ENCODE data around the gene OSBPL6. TPM values are rescaled to one million over a fixed set of nuclear protein-coding genes. Genes with fewer than 3 reads are reported as not detected.
"Not testable (repeated sequence)": the region's sequence is repeated elsewhere in the genome, so short reads cannot be mapped to it uniquely, and the experiment has no call there.

OSBPL6 gene
- total RNA-seq, 1 experiment from 2014 or later, result 4.5 TPM

DNA sequence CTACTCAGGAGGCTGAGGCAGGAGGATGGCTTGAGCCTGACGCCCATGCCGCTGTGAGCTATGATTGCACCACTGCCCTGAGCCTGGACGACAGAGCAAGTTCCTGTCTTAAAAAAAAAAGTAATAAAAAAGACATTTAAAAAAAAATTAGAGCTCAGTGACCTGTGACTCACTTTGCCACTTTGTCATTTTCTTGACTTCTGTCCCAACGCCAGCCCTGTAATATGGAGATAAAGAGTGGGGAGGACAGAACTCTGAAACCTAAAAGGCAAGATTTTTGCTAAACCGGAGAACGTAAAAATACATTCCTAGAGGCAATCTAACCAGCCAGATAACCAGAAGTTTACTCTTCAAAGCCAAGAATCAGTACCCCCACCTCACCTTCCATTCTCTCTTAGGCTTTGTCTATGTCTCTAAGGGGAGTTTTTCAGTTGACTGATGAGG, 207.7 kb downstream of the OSBPL6 start:
- DNase-seq (ENCODE audit: low read depth), result no peak

DNA sequence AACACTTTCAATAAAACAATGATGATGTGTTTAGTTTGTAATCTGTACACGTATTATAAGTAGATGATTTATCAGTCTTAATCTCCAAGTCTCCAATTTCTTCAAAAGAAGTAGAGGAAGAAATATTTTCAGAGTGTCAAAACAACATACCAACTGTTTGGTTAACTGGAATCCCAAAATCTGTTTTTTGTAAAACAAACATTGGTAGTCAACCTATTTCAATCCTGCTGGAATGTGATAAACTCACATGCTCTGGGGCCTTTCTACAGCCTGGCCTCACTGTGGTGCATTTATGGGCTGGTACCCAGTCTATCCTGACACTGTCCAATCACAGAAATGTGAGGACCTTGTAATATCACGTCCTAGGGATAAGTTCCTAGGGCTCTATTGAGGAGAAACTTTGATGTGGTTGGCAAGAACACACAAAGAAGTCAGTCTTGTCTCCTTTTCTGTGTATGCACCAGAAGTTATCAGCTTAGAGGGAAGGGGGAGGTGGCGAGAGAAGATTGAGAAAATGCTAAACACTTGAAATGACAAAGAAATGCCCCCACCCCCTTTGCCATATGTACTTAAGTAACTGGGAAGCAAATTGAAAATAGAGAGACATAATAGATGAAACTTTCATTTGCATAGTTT, 209.5 kb downstream of the OSBPL6 start:
- DNase-seq (ENCODE audit: low read depth), result no peak

DNA sequence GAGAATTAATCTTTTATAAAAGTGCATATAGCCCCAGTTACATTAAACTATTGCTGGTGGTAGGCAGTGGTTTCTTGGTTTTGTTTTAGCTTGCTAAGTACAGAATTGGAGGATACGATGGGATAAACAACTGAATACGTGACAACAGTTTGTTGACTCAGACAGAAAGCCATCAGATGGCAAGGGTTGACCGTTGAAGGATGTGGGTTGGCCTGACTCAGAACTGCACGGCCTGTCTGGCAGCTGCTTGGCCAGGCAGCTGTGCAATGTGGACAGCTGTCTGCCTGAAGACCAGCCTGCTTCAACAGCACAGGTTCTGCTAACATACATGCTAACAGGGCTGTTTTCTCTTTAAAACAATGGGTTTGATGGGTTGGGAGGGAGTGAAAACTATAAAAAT, 210.1 kb downstream of the OSBPL6 start:
- DNase-seq (ENCODE audit: low read depth), result peak; percentile 79

DNA sequence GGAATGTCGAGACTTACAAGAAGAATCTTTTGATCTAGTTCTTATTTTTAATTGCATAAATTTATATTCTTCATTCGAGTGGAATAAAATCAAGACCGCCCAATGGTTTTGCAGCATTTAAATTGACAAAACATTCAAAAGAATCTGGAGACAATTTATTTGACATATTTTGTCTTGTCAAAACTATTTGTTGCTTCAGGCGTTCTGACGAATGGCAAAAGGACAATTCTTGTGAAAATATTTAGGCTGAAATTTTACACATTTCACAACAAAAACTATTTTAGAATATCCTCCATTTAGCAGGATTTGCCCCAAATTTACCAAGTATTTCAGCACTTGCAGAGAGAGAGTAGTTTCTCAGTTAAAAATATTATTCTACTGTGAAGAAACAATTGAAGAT, 214.9 kb downstream of the OSBPL6 start:
- no peak for DNase-seq (ENCODE audit: low read depth)

DNA sequence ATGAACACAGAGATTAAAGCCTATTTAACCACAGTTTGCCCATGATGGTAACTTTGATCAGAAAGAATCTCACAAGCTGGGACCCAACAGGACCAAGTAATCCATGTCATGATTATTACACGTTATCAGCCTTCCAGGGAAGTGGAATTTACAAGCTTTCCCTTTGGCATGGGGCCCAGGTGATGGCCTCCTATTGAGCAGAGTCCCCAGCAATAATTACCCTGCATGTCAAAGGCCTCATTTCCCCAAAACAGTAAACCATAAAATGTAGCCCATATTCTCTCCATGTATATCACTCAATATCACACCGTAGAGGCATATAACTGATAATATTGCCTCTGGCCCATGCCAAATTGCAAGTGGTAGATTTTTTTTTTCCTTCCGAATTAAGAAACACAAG, 217.7 kb downstream of the OSBPL6 start:
- DNase-seq (ENCODE audit: low read depth), result no peak

DNA sequence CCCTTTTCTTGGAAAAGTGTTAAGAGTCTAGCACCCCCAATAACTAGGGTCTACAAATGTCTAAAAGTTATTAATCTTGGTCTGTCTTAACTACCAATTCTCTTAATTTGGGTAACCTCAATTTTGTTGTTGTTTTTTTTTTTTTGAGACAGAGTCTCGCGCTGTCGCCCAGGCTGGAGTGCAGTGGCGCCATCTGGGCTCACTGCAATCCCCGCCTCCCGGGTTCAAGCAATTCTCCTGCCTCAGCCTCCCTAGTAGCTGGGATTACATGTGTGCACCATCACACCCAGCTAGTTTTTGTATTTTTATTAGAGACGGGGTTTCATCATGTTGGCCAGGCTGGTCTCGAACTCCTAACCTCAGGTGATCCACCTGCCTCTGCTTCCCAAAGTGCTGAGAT, 218.1 kb downstream of the OSBPL6 start:
- DNase-seq (ENCODE audit: low read depth), result not testable (repeated sequence)

GRCh38 chr2:178413472-178414265, 219.4 kb downstream of the OSBPL6 start:
- peak; percentile 82 for DNase-seq (ENCODE audit: low read depth)

- DNase-seq (ENCODE audit: low read depth), result peak; percentile 93
These were observed 220.2 kb downstream of the OSBPL6 start for GRCh38 chr2:178414266-178415247.

GRCh38 chr2:178415979-178416378, 221.7 kb downstream of the OSBPL6 start:
- DNase-seq (ENCODE audit: low read depth), result no peak

DNA sequence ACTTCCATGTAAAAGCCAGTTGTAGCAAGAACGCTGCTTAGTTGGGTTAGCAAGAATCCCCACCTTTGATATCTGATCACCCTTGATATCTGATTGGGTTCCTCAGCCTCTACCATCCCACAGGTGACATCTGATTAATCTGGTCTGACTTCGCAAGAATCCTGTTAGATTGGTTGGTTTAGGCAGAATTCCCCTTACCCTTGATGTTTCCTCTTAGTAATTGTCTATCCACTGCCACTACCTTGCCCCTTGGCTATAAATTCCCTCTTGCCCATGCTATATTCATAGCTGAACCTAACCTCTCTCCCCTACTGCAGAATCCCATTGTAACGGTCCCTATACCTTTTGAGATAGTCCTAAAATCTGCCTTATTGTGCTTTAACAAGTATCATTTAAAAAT, 223.6 kb downstream of the OSBPL6 start:
- no peak for DNase-seq (ENCODE audit: low read depth)

DNA sequence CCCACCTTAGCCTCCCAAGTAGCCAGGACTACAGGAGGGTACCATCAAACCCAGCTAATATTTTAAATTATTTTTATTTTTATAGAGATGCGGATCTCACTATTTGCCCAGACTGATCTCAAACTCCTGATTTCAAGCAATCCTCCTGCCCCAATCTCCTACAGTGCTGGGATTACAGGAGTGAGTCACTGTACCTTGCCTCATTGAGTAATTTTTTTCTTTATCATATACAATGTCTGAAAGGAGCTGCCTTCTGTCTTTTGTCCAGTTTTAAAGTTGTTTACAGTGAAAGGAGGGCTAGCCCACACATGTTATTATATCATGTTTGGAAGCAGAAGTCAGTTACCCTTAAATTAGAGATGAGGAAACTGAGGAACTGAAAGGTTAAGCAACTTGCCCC, 224.1 kb downstream of the OSBPL6 start:
- no peak for DNase-seq (ENCODE audit: low read depth)

DNA sequence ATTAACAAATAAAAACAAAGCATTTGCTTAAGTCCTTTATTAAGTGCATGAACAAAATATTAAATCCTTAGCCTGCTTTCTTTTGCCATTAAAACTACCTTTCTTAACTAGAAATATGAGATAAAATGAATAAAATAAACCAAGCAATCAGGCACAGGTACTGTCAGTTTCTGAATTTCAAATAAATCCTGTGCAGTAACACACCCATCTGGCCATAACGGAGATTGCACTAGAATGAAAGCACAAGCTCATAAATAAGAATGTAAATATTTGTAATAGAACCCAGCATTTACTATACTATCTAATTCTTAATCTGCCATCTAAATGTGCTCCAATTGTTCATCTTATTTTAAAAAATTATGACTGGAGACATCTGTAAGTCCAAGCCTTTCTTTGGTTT, 224.8 kb downstream of the OSBPL6 start:
- DNase-seq (ENCODE audit: low read depth), result no peak

DNA sequence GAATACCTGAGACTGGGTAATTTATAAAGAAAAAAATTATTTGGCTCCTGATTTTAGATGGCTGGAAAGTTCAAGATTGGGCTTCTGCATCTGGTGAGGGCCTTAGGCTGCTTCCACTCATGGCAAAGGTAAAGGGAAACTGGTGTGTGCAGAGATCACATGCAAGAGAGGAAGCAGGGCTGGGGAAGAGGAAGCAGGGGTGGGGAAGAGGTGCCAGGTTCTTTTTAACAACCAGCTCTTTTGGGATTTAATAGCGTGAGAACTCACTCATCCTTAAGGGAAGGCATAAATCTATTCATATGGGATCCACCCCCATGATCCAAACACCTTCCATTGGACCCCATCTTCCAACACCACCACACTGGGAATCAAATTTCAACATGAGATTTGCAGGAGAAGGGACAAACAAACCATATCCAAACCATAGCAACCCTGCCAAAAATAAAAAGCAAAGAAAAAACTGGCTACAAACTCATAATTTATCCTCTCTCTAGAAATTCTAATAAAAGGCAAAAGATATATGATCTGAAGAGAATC, 226.2 kb downstream of the OSBPL6 start:
- no peak for DNase-seq (ENCODE audit: low read depth)

GRCh38 chr2:178422097-178422496, 227.8 kb downstream of the OSBPL6 start:
- DNase-seq (ENCODE audit: low read depth), result no peak

DNA sequence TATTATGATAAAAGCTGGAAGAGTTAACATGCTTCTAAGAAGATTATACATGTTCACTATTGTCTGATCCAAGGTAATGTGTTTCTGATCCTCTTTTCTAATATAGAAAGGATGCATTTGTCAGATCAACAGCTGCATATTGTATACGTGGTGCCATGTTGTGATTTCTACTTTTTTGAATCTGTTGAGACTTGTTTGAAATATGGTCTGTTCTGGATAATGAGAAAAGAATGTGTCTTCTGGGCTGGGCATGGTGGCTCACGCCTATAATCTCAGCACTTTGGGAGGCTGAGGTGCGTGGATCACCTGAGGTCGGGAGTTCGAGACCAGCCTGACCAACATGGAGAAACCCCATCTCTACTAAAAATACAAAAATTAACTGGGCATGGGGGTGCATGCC, 229.4 kb downstream of the OSBPL6 start:
- DNase-seq (ENCODE audit: low read depth), result not testable (repeated sequence)

DNA sequence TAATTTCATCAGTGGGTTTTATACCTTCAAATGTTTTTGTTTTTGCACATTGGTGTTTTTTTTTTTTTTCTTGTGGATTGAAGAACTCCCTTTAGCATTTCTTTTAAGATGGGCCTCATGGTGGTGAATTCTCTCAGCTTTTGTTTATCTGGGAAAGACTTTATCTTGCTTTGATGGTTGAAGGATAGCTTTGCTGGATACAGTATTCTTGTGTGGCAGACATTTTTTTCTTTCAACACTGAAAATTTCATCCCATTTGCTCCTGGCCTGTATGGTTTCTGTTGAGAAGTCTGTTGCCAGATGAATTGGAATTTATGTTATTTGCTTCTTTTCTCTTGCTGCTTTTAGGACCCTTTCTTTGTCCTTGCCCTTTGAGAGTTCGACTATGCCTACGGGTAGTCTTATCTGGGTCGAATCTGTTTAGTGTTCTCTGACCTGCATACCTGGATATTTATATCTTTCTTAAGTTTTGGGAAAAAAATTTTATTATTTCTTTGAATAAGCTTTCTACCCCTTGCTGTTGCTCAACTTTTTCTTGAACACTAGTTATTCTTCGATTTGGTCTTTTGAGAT, 231.0 kb downstream of the OSBPL6 start:
- no peak for DNase-seq (ENCODE audit: low read depth)

DNA sequence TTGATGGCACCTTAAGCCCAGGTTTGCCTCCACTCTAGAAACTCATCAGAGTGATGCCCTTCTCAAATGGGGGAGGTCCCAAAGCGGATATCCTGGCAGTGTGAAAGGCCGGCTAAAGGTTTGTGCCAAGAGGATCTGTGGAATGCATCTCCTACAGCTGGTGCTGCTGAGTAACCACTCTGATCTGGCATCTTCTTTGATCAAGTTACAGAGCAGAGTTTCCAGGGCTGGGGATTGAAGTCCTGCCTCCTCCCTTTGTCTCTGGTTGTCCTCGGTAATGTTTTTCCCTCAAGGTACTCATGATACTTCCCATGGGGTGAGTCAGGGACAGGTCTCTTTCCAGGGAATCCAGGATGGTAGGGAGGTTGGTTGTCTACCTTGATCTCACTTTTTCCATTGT, 232.1 kb downstream of the OSBPL6 start:
- peak; percentile 30 for DNase-seq (ENCODE audit: low read depth)

- no peak for DNase-seq (ENCODE audit: low read depth)
These were observed 233.1 kb downstream of the OSBPL6 start for GRCh38 chr2:178427458-178427857.

DNA sequence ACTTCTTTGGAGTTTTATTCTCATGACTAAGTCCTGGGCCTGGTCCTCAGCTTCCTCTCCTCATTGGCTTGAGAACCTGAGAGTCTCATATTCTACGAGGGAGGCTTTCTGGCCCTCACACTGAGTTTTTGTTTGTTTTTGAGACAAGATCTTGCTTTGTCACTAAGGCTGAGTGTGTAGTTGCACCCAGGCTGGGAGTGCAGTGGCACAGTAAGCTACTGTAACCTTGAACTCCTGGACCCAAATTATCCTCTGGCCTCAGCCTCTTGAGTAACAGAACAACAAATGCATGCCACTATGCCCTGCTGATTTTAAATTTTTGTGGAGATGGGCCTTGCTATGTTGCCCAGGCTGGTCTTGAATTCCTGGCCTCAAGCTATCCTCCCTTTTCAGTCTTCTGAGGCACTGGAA, 234.1 kb downstream of the OSBPL6 start:
- DNase-seq (ENCODE audit: low read depth), result no peak

DNA sequence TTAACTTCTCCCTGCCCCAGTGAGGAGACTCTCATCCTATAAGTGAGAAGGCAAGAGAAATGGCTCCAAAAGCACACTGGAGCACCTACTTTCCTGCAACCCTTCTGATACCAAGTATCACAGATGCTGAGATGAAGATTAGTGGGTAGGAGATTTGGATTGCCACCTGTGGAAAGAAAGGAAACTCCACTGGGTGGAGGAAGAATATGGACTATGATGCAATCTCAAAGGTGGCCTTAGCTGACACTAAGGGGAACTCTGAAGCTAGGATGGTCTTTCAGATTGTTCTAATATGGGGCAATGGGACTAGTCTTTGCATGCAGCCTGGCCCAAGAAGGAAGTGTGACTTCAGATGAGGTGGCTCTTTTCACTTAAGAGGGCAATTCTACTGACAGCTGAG, 235.0 kb downstream of the OSBPL6 start:
- DNase-seq (ENCODE audit: low read depth), result no peak

GRCh38 chr2:178436662-178437061, 242.3 kb downstream of the OSBPL6 start:
- DNase-seq (ENCODE audit: low read depth), result no peak

DNA sequence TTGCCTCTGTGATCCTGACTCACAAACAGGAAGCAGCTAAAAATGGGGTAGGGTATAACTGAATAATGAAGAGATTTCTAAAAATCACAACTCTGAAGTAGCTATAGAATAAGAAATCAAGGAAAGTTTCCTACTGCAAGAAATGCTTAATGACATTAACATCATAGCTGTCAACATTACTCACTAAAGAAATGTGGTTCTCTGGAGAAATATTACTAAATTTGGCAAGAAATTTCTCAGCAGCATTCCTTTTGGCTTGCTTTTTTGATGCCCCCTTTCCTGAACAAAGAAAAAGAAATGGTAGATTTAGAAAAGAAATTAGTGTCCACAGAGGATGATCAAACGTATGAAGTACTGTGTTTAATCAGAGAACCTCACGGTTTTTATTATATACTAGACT, 247.1 kb downstream of the OSBPL6 start:
- no peak for DNase-seq (ENCODE audit: low read depth)
